Colonic mucosa (tissue), 4 donors: ENCODE results near the gene SLAIN1. TPM values are rescaled to one million over a fixed set of nuclear protein-coding genes. Genes with fewer than 3 reads are reported as not detected.

Experiments
- DNase-seq: peaks from one replicate; pipeline ENCODE4 v3.0.0-alpha.2; 2020
- H3K27ac ChIP-seq: fragments of 200-600 bp; one replicate; pipeline ENCODE4 v1.8.0; 2021
- H3K27me3 ChIP-seq: fragments of 200-600 bp; one replicate; pipeline ENCODE4 v1.8.0; 2021
- H3K36me3 ChIP-seq: fragments of 200-600 bp; one replicate; pipeline ENCODE4 v1.8.0; 2021
- H3K4me1 ChIP-seq: fragments of 200-600 bp; one replicate; pipeline ENCODE4 v1.8.0; 2021; ENCODE audit warnings: mild to moderate bottlenecking
- H3K4me3 ChIP-seq: fragments of 200-600 bp; one replicate; pipeline ENCODE4 v1.8.0; 2021
- H3K9ac ChIP-seq, 2 donors: one replicate each; pipeline ENCODE4 v1.7.0; 2013; ENCODE audit warnings: control low read depth in 2 of 2, low read depth in 2 of 2, low read length in 2 of 2
- H3K9me3 ChIP-seq: fragments of 200-600 bp; one replicate; pipeline ENCODE4 v1.8.0; 2021
- CTCF ChIP-seq: fragments of 200-600 bp; IDR thresholded peaks from one replicate; pipeline ENCODE4 v1.8.0; 2022; ENCODE audit warnings: antibody characterized with exemption, mild to moderate bottlenecking
- intact Hi-C: fragments of 100-400 bp; cut with DNase I; formaldehyde crosslinking; loops from one replicate; pipeline ENCODE4 v1.14.1; 2022
- total RNA-seq, 2 donors: library from RNA; stranded (reverse); fragmentation: NEBNext Ultra II Directional in 1 of 2; extraction: Animal tissue kit (Norgen Biotek cat#: 25700) in 1 of 2; gene quantifications; one replicate each; pipeline ENCODE4 v1.2.1, GENCODE V29; 2021
- donor health status: healthy.
- donor health status: DM: no; HTN: no; CAD: no.
- donor health status: DM: no; HTN: no; CAD: no.

The SLAIN1 gene
- total RNA-seq, 2 donors from 2014 or later, result 2.1 to 3.5 TPM

- Histone ChIP-seq H3K4me1 (no peaks in the 10 kb centered on the region), H3K27me3 (peaks cover 4% of the 10 kb centered on the region), H3K4me3 (no peak overlapping the region), H3K36me3 (no peaks in the 10 kb centered on the region), H3K27ac (no peak overlapping the region), H3K9me3 (no peaks in the 10 kb centered on the region), H3K9ac (no peak overlapping the region)
- TF ChIP-seq CTCF, result no peak
- intact Hi-C loops, result no loop called here
- no peak for DNase-seq
These were observed 4.0 kb upstream of the SLAIN1 start for GRCh38 chr13:77693449-77693940.

- intact Hi-C loops, result no loop called here
- H3K27ac ChIP-seq, result no peak overlapping the region
- no peak for TF ChIP-seq CTCF
- no peaks in the 10 kb centered on the region for H3K9me3 ChIP-seq
- H3K27me3 ChIP-seq, result peaks cover 5% of the 10 kb centered on the region
- no peak for DNase-seq
- H3K4me1 ChIP-seq, result no peaks in the 10 kb centered on the region
- H3K9ac ChIP-seq, result no peak overlapping the region
- no peaks in the 10 kb centered on the region for H3K36me3 ChIP-seq
- no peak overlapping the region for H3K4me3 ChIP-seq
These were observed 1.2 kb upstream of the SLAIN1 start for GRCh38 chr13:77696006-77696878.

GRCh38 chr13:77696879-77697216 is 639 bp upstream of the SLAIN1 start:
- TF ChIP-seq CTCF, result no peak
- no peak for DNase-seq
- Histone ChIP-seq H3K9ac (no peak overlapping the region), H3K27ac (no peak overlapping the region), H3K27me3 (peaks cover 5% of the 10 kb centered on the region), H3K4me3 (peak overlapping the region; percentile 70), H3K4me1 (no peaks in the 10 kb centered on the region), H3K36me3 (no peaks in the 10 kb centered on the region), H3K9me3 (no peaks in the 10 kb centered on the region)
- intact Hi-C loops, result no loop called here

- H3K9ac ChIP-seq, result peak overlapping the region; percentile 47 to 49
- no peak overlapping the region for H3K27ac ChIP-seq
- no peaks in the 10 kb centered on the region for H3K9me3 ChIP-seq
- H3K4me1 ChIP-seq, result no peaks in the 10 kb centered on the region
- intact Hi-C loops, result no loop called here
- TF ChIP-seq CTCF, result no peak
- peak; percentile 28 for DNase-seq
- peak overlapping the region; percentile 70 for H3K4me3 ChIP-seq
- peaks cover 5% of the 10 kb centered on the region for H3K27me3 ChIP-seq
- H3K36me3 ChIP-seq, result no peaks in the 10 kb centered on the region
These were observed 943 bp downstream of the SLAIN1 start for GRCh38 chr13:77698201-77699058.

- no peaks in the 10 kb centered on the region for H3K4me1 ChIP-seq
- peaks cover 5% of the 10 kb centered on the region for H3K27me3 ChIP-seq
- no peaks in the 10 kb centered on the region for H3K36me3 ChIP-seq
- DNase-seq, result no peak
- H3K27ac ChIP-seq, result no peak overlapping the region
- TF ChIP-seq CTCF, result no peak
- intact Hi-C loops, result no loop called here
- H3K9me3 ChIP-seq, result no peaks in the 10 kb centered on the region
- H3K9ac ChIP-seq, result peak overlapping the region; percentile 47 to 49
- H3K4me3 ChIP-seq, result peak overlapping the region; percentile 70
These were observed 1.7 kb downstream of the SLAIN1 start for GRCh38 chr13:77699059-77699680.
